Endodermal cell (in vitro differentiated cells): ENCODE results near the gene ALOX5. TPM values are rescaled to one million over a fixed set of nuclear protein-coding genes. Genes with fewer than 3 reads are reported as not detected.

ENCODE experiments used
- DNase-seq: peaks from one replicate; pipeline ENCODE4 v3.0.0-alpha.2; 2017
- H3K27ac ChIP-seq: 2 replicates; pipeline ENCODE4 v1.5.1; 2013; ENCODE audit warnings: mild to moderate bottlenecking, low read depth, low read length, moderate library complexity
- H3K27me3 ChIP-seq: 2 replicates; pipeline ENCODE4 v1.6.1; 2013; ENCODE audit warnings: mild to moderate bottlenecking, low read length, moderate library complexity; ENCODE audit not compliant: insufficient read depth, control insufficient read depth, poor library complexity, severe bottlenecking
- H3K36me3 ChIP-seq: 2 replicates; pipeline ENCODE4 v1.7.0; 2013; ENCODE audit warnings: mild to moderate bottlenecking, low read length, moderate library complexity; ENCODE audit not compliant: control insufficient read depth, insufficient read depth
- H3K4me1 ChIP-seq: one replicate; pipeline ENCODE4 v1.7.0; 2013; ENCODE audit warnings: low read length; ENCODE audit not compliant: control insufficient read depth, insufficient read depth
- H3K4me3 ChIP-seq: 2 replicates; pipeline ENCODE4 v1.5.1; 2013; ENCODE audit warnings: mild to moderate bottlenecking, low read length, moderate library complexity
- H3K9ac ChIP-seq: 2 replicates; pipeline ENCODE4 v1.6.1; 2013; ENCODE audit warnings: mild to moderate bottlenecking, low read length, moderate library complexity; ENCODE audit not compliant: poor library complexity, severe bottlenecking; ENCODE audit errors: extremely low read depth
- H3K9me3 ChIP-seq: 2 replicates; pipeline ENCODE4 v1.6.1; 2013; ENCODE audit warnings: mild to moderate bottlenecking, low read length, moderate library complexity; ENCODE audit not compliant: control insufficient read depth
- H3K27ac Mint-ChIP-seq: 2 replicates; pipeline ENCODE4 v1.8.0; 2020; ENCODE audit warnings: mixed read lengths
- H3K27me3 Mint-ChIP-seq: 2 replicates; pipeline ENCODE4 v1.8.0; 2021; ENCODE audit warnings: mild to moderate bottlenecking, mixed read lengths; ENCODE audit not compliant: insufficient read depth
- H3K36me3 Mint-ChIP-seq: 2 replicates; pipeline ENCODE4 v1.8.0; 2020; ENCODE audit warnings: low read depth, mixed read lengths
- H3K4me1 Mint-ChIP-seq: 2 replicates; pipeline ENCODE4 v1.8.0; 2020; ENCODE audit warnings: mixed read lengths
- H3K4me3 Mint-ChIP-seq: 2 replicates; pipeline ENCODE4 v1.8.0; 2020; ENCODE audit warnings: mild to moderate bottlenecking, moderate library complexity, mixed read lengths
- H3K9me3 Mint-ChIP-seq: 2 replicates; pipeline ENCODE4 v1.8.0; 2020; ENCODE audit warnings: mild to moderate bottlenecking, mixed read lengths
- CTCF ChIP-seq: fragments of 200-600 bp; sonication (generic); conservative IDR thresholded peaks from 2 replicates; pipeline ENCODE4 v1.5.0; 2021; ENCODE audit warnings: antibody characterized with exemption, mild to moderate bottlenecking
- WGBS, 2 experiments: methylation state at CpG; one replicate each; pipeline versions ENCODE4 v1.1.5 to v1.1.7; 2013; ENCODE audit warnings: missing lambda C conversion rate in 2 of 2, mixed read lengths in 1 of 2; ENCODE audit not compliant: insufficient coverage in 1 of 2, insufficient read length in 1 of 2; 5-methylcytosine and 5-hydroxymethylcytosine counted together
- total RNA-seq, 2 donors: library from RNA; stranded (reverse); fragmentation: NEBNext Ultra II Directional in 1 of 2; extraction: Animal tissue kit (Norgen Biotek cat#: 25700) in 1 of 2; gene quantifications; 2 replicates in 1 of 2; 3 replicates in 1 of 2; pipeline ENCODE4 v1.2.1, GENCODE V29; 2021

Gene ALOX5
- total RNA-seq, 2 donors from 2014 or later = 0.31 to 1.1 TPM

DNA sequence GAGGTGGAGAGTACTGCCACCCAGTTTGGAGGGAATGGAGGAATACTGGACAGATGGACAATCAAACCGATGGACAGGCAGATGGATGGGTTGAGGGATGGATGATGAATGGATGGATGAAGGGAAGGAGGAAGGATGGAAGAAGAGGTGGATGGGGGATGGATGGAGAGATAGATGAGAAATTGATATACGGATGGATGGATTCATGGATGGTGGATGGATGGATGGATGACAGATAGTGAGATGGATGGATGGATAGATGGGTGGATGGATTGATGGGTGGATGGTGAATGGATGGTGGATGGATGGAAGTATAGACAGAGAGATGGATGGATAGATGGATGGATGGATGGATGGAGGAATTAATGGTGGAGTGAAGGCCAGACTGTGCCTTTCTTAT, 42.6 kb downstream of the ALOX5 start:
- Histone ChIP-seq H3K9me3 (no peaks in the 10 kb centered on the region), H3K27ac (no peak overlapping the region), H3K4me1 (no peaks in the 10 kb centered on the region), H3K4me3 (no peak overlapping the region), H3K9ac (no peak overlapping the region), H3K27me3 (peaks cover 8% of the 10 kb centered on the region), H3K36me3 (no peaks in the 10 kb centered on the region)
- H3K9me3 Mint-ChIP-seq = peaks cover 5% of the 10 kb centered on the region
- DNase-seq = no peak
- H3K4me1 Mint-ChIP-seq = peaks cover 7% of the 10 kb centered on the region
- WGBS, 2 experiments = 91 to 100% methylated on average over 2 of the region's 2 CpGs
- peaks cover 20% of the 10 kb centered on the region for H3K27me3 Mint-ChIP-seq
- H3K4me3 Mint-ChIP-seq = no peak overlapping the region
- peaks cover 3% of the 10 kb centered on the region for H3K36me3 Mint-ChIP-seq
- H3K27ac Mint-ChIP-seq = no peak overlapping the region
- TF ChIP-seq CTCF = no peak

DNA sequence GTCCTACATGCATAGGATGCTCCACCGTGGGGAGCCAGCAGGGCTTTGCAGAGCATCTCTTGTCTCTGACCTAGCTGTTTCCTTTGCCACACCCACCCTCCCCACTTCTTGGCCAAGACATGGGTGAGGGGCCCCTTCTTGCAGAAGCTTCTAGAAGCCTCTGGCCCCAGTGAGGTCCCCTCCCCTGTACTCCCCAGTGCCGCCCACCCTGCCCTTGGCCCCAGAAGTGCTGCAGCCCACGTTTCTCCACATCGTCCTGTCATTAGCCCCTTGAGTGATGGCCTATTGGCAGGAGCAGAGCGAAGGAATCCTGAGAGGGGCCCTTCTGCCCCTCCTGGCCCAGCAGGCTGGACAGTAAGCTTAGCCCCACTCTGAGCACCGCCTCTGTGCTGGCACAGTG, 43.7 kb downstream of the ALOX5 start:
- peaks cover 3% of the 10 kb centered on the region for H3K36me3 Mint-ChIP-seq
- 87 to 91% methylated on average over 2 to 6 of the region's 6 CpGs for WGBS, 2 experiments
- no peak for DNase-seq
- H3K4me1 Mint-ChIP-seq = peaks cover 7% of the 10 kb centered on the region
- H3K4me3 Mint-ChIP-seq = no peak overlapping the region
- TF ChIP-seq CTCF = no peak
- Histone ChIP-seq H3K9me3 (no peaks in the 10 kb centered on the region), H3K4me1 (no peaks in the 10 kb centered on the region), H3K4me3 (no peak overlapping the region), H3K36me3 (no peaks in the 10 kb centered on the region), H3K9ac (no peak overlapping the region), H3K27ac (no peak overlapping the region), H3K27me3 (peaks cover 8% of the 10 kb centered on the region)
- peaks cover 19% of the 10 kb centered on the region for H3K27me3 Mint-ChIP-seq
- peaks cover 5% of the 10 kb centered on the region for H3K9me3 Mint-ChIP-seq
- H3K27ac Mint-ChIP-seq = no peak overlapping the region

DNA sequence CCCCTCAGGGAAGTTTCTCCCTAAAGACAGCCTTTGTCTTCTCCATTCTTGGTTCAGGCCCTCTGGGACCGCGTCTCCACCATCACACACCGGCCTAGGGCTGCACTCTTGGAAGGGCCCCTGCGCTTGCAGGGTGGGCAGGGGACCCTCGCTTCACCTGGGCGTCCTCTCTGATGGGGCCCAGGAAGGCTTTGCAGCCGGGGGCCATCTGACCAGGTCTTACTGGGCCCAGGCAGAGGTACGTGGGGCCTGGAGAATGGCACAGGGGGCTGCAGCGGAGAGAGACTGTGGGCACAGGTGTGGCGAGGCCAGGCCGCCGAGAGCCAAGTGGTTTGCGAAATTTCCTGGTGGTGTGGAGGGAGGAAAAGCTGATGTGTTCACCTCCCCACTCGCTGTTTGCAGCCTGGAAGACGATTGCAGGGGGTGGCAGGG, 44.4 kb downstream of the ALOX5 start:
- Mint-ChIP-seq H3K27me3 (peaks cover 15% of the 10 kb centered on the region), H3K4me3 (peak overlapping the region; percentile 81), H3K27ac (no peak overlapping the region), H3K4me1 (peaks cover 7% of the 10 kb centered on the region), H3K9me3 (peaks cover 5% of the 10 kb centered on the region), H3K36me3 (peaks cover 3% of the 10 kb centered on the region)
- TF ChIP-seq CTCF = no peak
- Histone ChIP-seq H3K9ac (no peak overlapping the region), H3K9me3 (no peaks in the 10 kb centered on the region), H3K36me3 (no peaks in the 10 kb centered on the region), H3K4me1 (no peaks in the 10 kb centered on the region), H3K27me3 (peaks cover 8% of the 10 kb centered on the region), H3K27ac (no peak overlapping the region), H3K4me3 (peak overlapping the region; percentile 77)
- DNase-seq = no peak
- 52 to 87% methylated on average over 2 to 15 of the region's 15 CpGs for WGBS, 2 experiments
